ENCODE data around the gene AMOTL1. TPM values are rescaled to one million over a fixed set of nuclear protein-coding genes. Genes with fewer than 3 reads are reported as not detected.

Gene AMOTL1
- total RNA-seq, 1 donor from 2014 or later, result 4.8 TPM

- Mint-ChIP-seq H3K4me1 (ENCODE audit: low read depth) (no peaks in the 10 kb centered on the region), H3K27me3 (ENCODE audit: low read depth) (peaks cover 36% of the 10 kb centered on the region), H3K4me3 (ENCODE audit: low read depth) (no peak overlapping the region), H3K9me3 (no peaks in the 10 kb centered on the region), H3K36me3 (ENCODE audit: low read depth) (no peaks in the 10 kb centered on the region), H3K27ac (no peak overlapping the region)
- intact Hi-C loops (cut with micrococcal nuclease), result no loop called here
- DNase-seq (ENCODE audit: low spot score), result no peak
Measured at GRCh38 chr11:94750319-94751217, 17.6 kb upstream of the AMOTL1 start.

- peaks cover 33% of the 10 kb centered on the region for H3K27me3 Mint-ChIP-seq (ENCODE audit: low read depth)
- no peaks in the 10 kb centered on the region for H3K36me3 Mint-ChIP-seq (ENCODE audit: low read depth)
- no peak overlapping the region for H3K4me3 Mint-ChIP-seq (ENCODE audit: low read depth)
- no peaks in the 10 kb centered on the region for H3K4me1 Mint-ChIP-seq (ENCODE audit: low read depth)
- DNase-seq (ENCODE audit: low spot score), result no peak
- no peaks in the 10 kb centered on the region for H3K9me3 Mint-ChIP-seq
- intact Hi-C loops (cut with micrococcal nuclease), result no loop called here
- no peak overlapping the region for H3K27ac Mint-ChIP-seq
Measured at GRCh38 chr11:94751218-94751609, 16.9 kb upstream of the AMOTL1 start.

GRCh38 chr11:94751786-94752185, 16.4 kb upstream of the AMOTL1 start:
- no peaks in the 10 kb centered on the region for H3K9me3 Mint-ChIP-seq
- DNase-seq (ENCODE audit: low spot score), result no peak
- no peak overlapping the region for H3K27ac Mint-ChIP-seq
- intact Hi-C loops (cut with micrococcal nuclease), result no loop called here
- H3K36me3 Mint-ChIP-seq (ENCODE audit: low read depth), result no peaks in the 10 kb centered on the region
- H3K4me3 Mint-ChIP-seq (ENCODE audit: low read depth), result no peak overlapping the region
- H3K4me1 Mint-ChIP-seq (ENCODE audit: low read depth), result no peaks in the 10 kb centered on the region
- H3K27me3 Mint-ChIP-seq (ENCODE audit: low read depth), result peaks cover 27% of the 10 kb centered on the region

GRCh38 chr11:94753630-94754029, 14.5 kb upstream of the AMOTL1 start:
- Mint-ChIP-seq H3K4me3 (ENCODE audit: low read depth) (no peak overlapping the region), H3K9me3 (no peaks in the 10 kb centered on the region), H3K36me3 (ENCODE audit: low read depth) (no peaks in the 10 kb centered on the region), H3K4me1 (ENCODE audit: low read depth) (no peaks in the 10 kb centered on the region), H3K27me3 (ENCODE audit: low read depth) (peaks cover 23% of the 10 kb centered on the region), H3K27ac (no peak overlapping the region)
- DNase-seq (ENCODE audit: low spot score), result no peak
- intact Hi-C loops (cut with micrococcal nuclease), result no loop called here

- peaks cover 23% of the 10 kb centered on the region for H3K27me3 Mint-ChIP-seq (ENCODE audit: low read depth)
- no peaks in the 10 kb centered on the region for H3K4me1 Mint-ChIP-seq (ENCODE audit: low read depth)
- H3K27ac Mint-ChIP-seq, result no peak overlapping the region
- H3K36me3 Mint-ChIP-seq (ENCODE audit: low read depth), result no peaks in the 10 kb centered on the region
- no peak for DNase-seq (ENCODE audit: low spot score)
- H3K9me3 Mint-ChIP-seq, result no peaks in the 10 kb centered on the region
- no peak overlapping the region for H3K4me3 Mint-ChIP-seq (ENCODE audit: low read depth)
- intact Hi-C loops (cut with micrococcal nuclease), result no loop called here
Measured at GRCh38 chr11:94754335-94754734, 13.8 kb upstream of the AMOTL1 start.

GRCh38 chr11:94754819-94755218, 13.3 kb upstream of the AMOTL1 start:
- Mint-ChIP-seq H3K4me3 (ENCODE audit: low read depth) (no peak overlapping the region), H3K36me3 (ENCODE audit: low read depth) (no peaks in the 10 kb centered on the region), H3K27ac (no peak overlapping the region), H3K9me3 (no peaks in the 10 kb centered on the region), H3K27me3 (ENCODE audit: low read depth) (peaks cover 20% of the 10 kb centered on the region), H3K4me1 (ENCODE audit: low read depth) (no peaks in the 10 kb centered on the region)
- DNase-seq (ENCODE audit: low spot score), result no peak
- intact Hi-C loops (cut with micrococcal nuclease), result no loop called here

- Mint-ChIP-seq H3K4me1 (ENCODE audit: low read depth) (no peaks in the 10 kb centered on the region), H3K36me3 (ENCODE audit: low read depth) (no peaks in the 10 kb centered on the region), H3K4me3 (ENCODE audit: low read depth) (no peak overlapping the region), H3K27me3 (ENCODE audit: low read depth) (peaks cover 22% of the 10 kb centered on the region), H3K27ac (no peak overlapping the region), H3K9me3 (no peaks in the 10 kb centered on the region)
- intact Hi-C loops (cut with micrococcal nuclease), result no loop called here
- no peak for DNase-seq (ENCODE audit: low spot score)
Measured at GRCh38 chr11:94755494-94755893, 12.7 kb upstream of the AMOTL1 start.

GRCh38 chr11:94757037-94757735, 11.0 kb upstream of the AMOTL1 start:
- Mint-ChIP-seq H3K4me3 (ENCODE audit: low read depth) (no peak overlapping the region), H3K4me1 (ENCODE audit: low read depth) (no peaks in the 10 kb centered on the region), H3K27me3 (ENCODE audit: low read depth) (peaks cover 21% of the 10 kb centered on the region), H3K9me3 (no peaks in the 10 kb centered on the region), H3K36me3 (ENCODE audit: low read depth) (no peaks in the 10 kb centered on the region), H3K27ac (no peak overlapping the region)
- no peak for DNase-seq (ENCODE audit: low spot score)
- intact Hi-C loops (cut with micrococcal nuclease), result no loop called here

- intact Hi-C loops (cut with micrococcal nuclease), result no loop called here
- DNase-seq (ENCODE audit: low spot score), result no peak
- H3K36me3 Mint-ChIP-seq (ENCODE audit: low read depth), result no peaks in the 10 kb centered on the region
- no peak overlapping the region for H3K4me3 Mint-ChIP-seq (ENCODE audit: low read depth)
- H3K9me3 Mint-ChIP-seq, result no peaks in the 10 kb centered on the region
- H3K27me3 Mint-ChIP-seq (ENCODE audit: low read depth), result peaks cover 19% of the 10 kb centered on the region
- H3K4me1 Mint-ChIP-seq (ENCODE audit: low read depth), result no peaks in the 10 kb centered on the region
- H3K27ac Mint-ChIP-seq, result no peak overlapping the region
Measured at GRCh38 chr11:94758666-94759065, 9.5 kb upstream of the AMOTL1 start.

GRCh38 chr11:94759522-94759921, 8.6 kb upstream of the AMOTL1 start:
- Mint-ChIP-seq H3K36me3 (ENCODE audit: low read depth) (no peaks in the 10 kb centered on the region), H3K27ac (no peak overlapping the region), H3K9me3 (no peaks in the 10 kb centered on the region), H3K27me3 (ENCODE audit: low read depth) (peaks cover 20% of the 10 kb centered on the region), H3K4me3 (ENCODE audit: low read depth) (no peak overlapping the region), H3K4me1 (ENCODE audit: low read depth) (no peaks in the 10 kb centered on the region)
- DNase-seq (ENCODE audit: low spot score), result no peak
- intact Hi-C loops (cut with micrococcal nuclease), result no loop called here

- no peak overlapping the region for H3K27ac Mint-ChIP-seq
- H3K36me3 Mint-ChIP-seq (ENCODE audit: low read depth), result no peaks in the 10 kb centered on the region
- intact Hi-C loops (cut with micrococcal nuclease), result loop anchor here (10.0 kb wide), 2 partner anchors 135 to 215 kb away; partner anchors contain the start of gene FUT4
- no peaks in the 10 kb centered on the region for H3K9me3 Mint-ChIP-seq
- no peaks in the 10 kb centered on the region for H3K4me1 Mint-ChIP-seq (ENCODE audit: low read depth)
- DNase-seq (ENCODE audit: low spot score), result no peak
- no peak overlapping the region for H3K4me3 Mint-ChIP-seq (ENCODE audit: low read depth)
- H3K27me3 Mint-ChIP-seq (ENCODE audit: low read depth), result peaks cover 21% of the 10 kb centered on the region
Measured at GRCh38 chr11:94760296-94760695, 7.9 kb upstream of the AMOTL1 start.

GRCh38 chr11:94762208-94762607, 5.9 kb upstream of the AMOTL1 start:
- peaks cover 21% of the 10 kb centered on the region for H3K27me3 Mint-ChIP-seq (ENCODE audit: low read depth)
- intact Hi-C loops (cut with micrococcal nuclease), result loop anchor here (10.0 kb wide), 2 partner anchors 137 to 217 kb away; partner anchors contain the start of gene FUT4
- H3K27ac Mint-ChIP-seq, result no peak overlapping the region
- DNase-seq (ENCODE audit: low spot score), result no peak
- H3K36me3 Mint-ChIP-seq (ENCODE audit: low read depth), result no peaks in the 10 kb centered on the region
- H3K4me1 Mint-ChIP-seq (ENCODE audit: low read depth), result no peaks in the 10 kb centered on the region
- no peak overlapping the region for H3K4me3 Mint-ChIP-seq (ENCODE audit: low read depth)
- H3K9me3 Mint-ChIP-seq, result no peaks in the 10 kb centered on the region

- Mint-ChIP-seq H3K9me3 (no peaks in the 10 kb centered on the region), H3K27me3 (ENCODE audit: low read depth) (peaks cover 21% of the 10 kb centered on the region), H3K27ac (no peak overlapping the region), H3K4me3 (ENCODE audit: low read depth) (no peak overlapping the region), H3K4me1 (ENCODE audit: low read depth) (peaks cover 2% of the 10 kb centered on the region), H3K36me3 (ENCODE audit: low read depth) (no peaks in the 10 kb centered on the region)
- DNase-seq (ENCODE audit: low spot score), result no peak
- intact Hi-C loops (cut with micrococcal nuclease), result loop anchor here (10.0 kb wide), 2 partner anchors 138 to 218 kb away; partner anchors contain the start of gene FUT4
Measured at GRCh38 chr11:94762995-94763394, 5.2 kb upstream of the AMOTL1 start.

Data from activated T-helper 2 cell treated with anti-CD3 and anti-CD28 coated beads, Interferon-gamma antibody, Interleukin-2, Interleukin-4, amounts not matched to agents 10 μg/mL and 5 μg/mL and 100 μg/mL, durations not matched to agents 14 hours and 24 hours and 36 hours (primary cell).